Stimulated activated naive B cell treated with anti-CD40 and anti-IgM and Interleukin-4, amounts not matched to agents 10 μg/mL and 1 μg/mL and 100 μg/mL, for 72 hours (primary cell): Measurements from ENCODE around the gene RPGRIP1.
"Not testable (repeated sequence)": the region's sequence is repeated elsewhere in the genome, so short reads cannot be mapped to it uniquely, and the experiment has no call there.

Experiments
- ATAC-seq, 2 donors: fragments of 150-1000 bp; cut with Tn5 transposase; replicated peaks; 2 replicates each; pipeline ENCODE4 v1.10.0; 2021; ENCODE audit warnings: moderate library complexity in 1 of 2
- DNase-seq: peaks from one replicate; pipeline ENCODE4 v3.0.0; 2021
- H3K27ac Mint-ChIP-seq: one replicate; pipeline ENCODE4 v1.8.0; 2022; ENCODE audit warnings: mild to moderate bottlenecking, mixed read lengths
- H3K27me3 Mint-ChIP-seq, 2 donors: one replicate each; pipeline ENCODE4 v1.8.0; 2022; ENCODE audit warnings: mixed read lengths in 2 of 2
- H3K36me3 Mint-ChIP-seq, 2 donors: one replicate each; pipeline ENCODE4 v1.8.0; 2022; ENCODE audit warnings: mixed read lengths in 2 of 2, mild to moderate bottlenecking in 1 of 2
- H3K4me1 Mint-ChIP-seq, 2 donors: one replicate each; pipeline ENCODE4 v1.8.0; 2022; ENCODE audit warnings: mixed read lengths in 2 of 2, mild to moderate bottlenecking in 1 of 2
- H3K4me3 Mint-ChIP-seq, 2 donors: one replicate each; pipeline ENCODE4 v1.8.0; 2022; ENCODE audit warnings: mild to moderate bottlenecking in 2 of 2, mixed read lengths in 2 of 2, moderate library complexity in 1 of 2
- H3K9me3 Mint-ChIP-seq, 2 donors: one replicate each; pipeline ENCODE4 v1.8.0; 2022; ENCODE audit warnings: mixed read lengths in 2 of 2, mild to moderate bottlenecking in 1 of 2

RPGRIP1 gene

GRCh38 chr14:21252149-21252548 lies 27.7 kb upstream of the RPGRIP1 start:
- peak overlapping the region; percentile 75 for H3K27ac Mint-ChIP-seq
- H3K9me3 Mint-ChIP-seq = no peaks in the 10 kb centered on the region
- H3K36me3 Mint-ChIP-seq = peaks cover 36 to 67% of the 10 kb centered on the region in 2 donors
- peaks cover 22 to 56% of the 10 kb centered on the region in 2 donors for H3K4me1 Mint-ChIP-seq
- DNase-seq (no peak), ATAC-seq (no peak)
- peak overlapping the region in 1 of 2 donors; percentile 37 for H3K4me3 Mint-ChIP-seq
- no peaks in the 10 kb centered on the region for H3K27me3 Mint-ChIP-seq

- Mint-ChIP-seq H3K36me3 (peaks cover 42 to 61% of the 10 kb centered on the region in 2 donors), H3K27me3 (no peaks in the 10 kb centered on the region), H3K27ac (peak overlapping the region; percentile 90), H3K4me1 (peaks cover 30 to 70% of the 10 kb centered on the region in 2 donors), H3K4me3 (peak overlapping the region; percentile 23 to 59), H3K9me3 (no peaks in the 10 kb centered on the region)
- ATAC-seq (peak; percentile 36 to 54), DNase-seq (no peak)
These were observed 24.3 kb upstream of the RPGRIP1 start for GRCh38 chr14:21255385-21256101.

GRCh38 chr14:21256102-21256447 lies 23.8 kb upstream of the RPGRIP1 start:
- Mint-ChIP-seq H3K4me3 (peak overlapping the region; percentile 23 to 59), H3K27ac (peak overlapping the region; percentile 90), H3K4me1 (peaks cover 30 to 65% of the 10 kb centered on the region in 2 donors), H3K36me3 (peaks cover 38 to 57% of the 10 kb centered on the region in 2 donors)
- not testable (repeated sequence) for ATAC-seq, H3K27me3 Mint-ChIP-seq, DNase-seq, H3K9me3 Mint-ChIP-seq

- Mint-ChIP-seq H3K27me3 (no peaks in the 10 kb centered on the region), H3K9me3 (no peaks in the 10 kb centered on the region), H3K36me3 (peaks cover 35 to 57% of the 10 kb centered on the region in 2 donors), H3K4me1 (peaks cover 35 to 66% of the 10 kb centered on the region in 2 donors), H3K4me3 (peak overlapping the region; percentile 52 to 66), H3K27ac (peak overlapping the region; percentile 42)
- ATAC-seq (no peak), DNase-seq (no peak)
These were observed 23.1 kb upstream of the RPGRIP1 start for GRCh38 chr14:21256539-21257393.

GRCh38 chr14:21257394-21257909 lies 22.4 kb upstream of the RPGRIP1 start:
- H3K27ac Mint-ChIP-seq = peak overlapping the region; percentile 76
- H3K9me3 Mint-ChIP-seq = no peaks in the 10 kb centered on the region
- peaks cover 34 to 56% of the 10 kb centered on the region in 2 donors for H3K36me3 Mint-ChIP-seq

GRCh38 chr14:21258005-21258888 lies 21.6 kb upstream of the RPGRIP1 start:
- Mint-ChIP-seq H3K9me3 (no peaks in the 10 kb centered on the region), H3K27ac (no peak overlapping the region), H3K4me3 (peak overlapping the region; percentile 52 to 60), H3K27me3 (no peaks in the 10 kb centered on the region), H3K36me3 (peaks cover 38 to 64% of the 10 kb centered on the region in 2 donors), H3K4me1 (peaks cover 42 to 73% of the 10 kb centered on the region in 2 donors)
- no peak for DNase-seq
- ATAC-seq = no peak

More at GRCh38 chr14:21257394-21257909, 22.4 kb upstream of the RPGRIP1 start:
- Mint-ChIP-seq H3K4me3 (peak overlapping the region; percentile 52 to 66), H3K27me3 (no peaks in the 10 kb centered on the region), H3K4me1 (peaks cover 36 to 67% of the 10 kb centered on the region in 2 donors)
- ATAC-seq = peak in 1 of 2 donors; percentile 39
- DNase-seq = no peak

- no peak for DNase-seq
- no peaks in the 10 kb centered on the region for H3K27me3 Mint-ChIP-seq
- H3K27ac Mint-ChIP-seq = peak overlapping the region; percentile 27
- no peaks in the 10 kb centered on the region for H3K9me3 Mint-ChIP-seq
- H3K36me3 Mint-ChIP-seq = peaks cover 42 to 73% of the 10 kb centered on the region in 2 donors
- no peak for ATAC-seq
- H3K4me3 Mint-ChIP-seq = peak overlapping the region; percentile 24 to 60
- peaks cover 47 to 82% of the 10 kb centered on the region in 2 donors for H3K4me1 Mint-ChIP-seq
These were observed 20.7 kb upstream of the RPGRIP1 start for GRCh38 chr14:21258889-21259787.

- Mint-ChIP-seq H3K9me3 (no peaks in the 10 kb centered on the region), H3K4me3 (peak overlapping the region; percentile 47 to 97), H3K4me1 (peaks cover 43 to 79% of the 10 kb centered on the region in 2 donors), H3K36me3 (peaks cover 47 to 79% of the 10 kb centered on the region in 2 donors), H3K27ac (peak overlapping the region; percentile 100), H3K27me3 (no peaks in the 10 kb centered on the region)
- no peak for DNase-seq
- no peak for ATAC-seq
These were observed 18.1 kb upstream of the RPGRIP1 start for GRCh38 chr14:21261824-21262223.

- H3K27ac Mint-ChIP-seq = peak overlapping the region; percentile 100
- H3K4me3 Mint-ChIP-seq = peak overlapping the region; percentile 85 to 97
- no peaks in the 10 kb centered on the region for H3K9me3 Mint-ChIP-seq
- DNase-seq = no peak
- ATAC-seq = no peak
- peaks cover 46 to 78% of the 10 kb centered on the region in 2 donors for H3K36me3 Mint-ChIP-seq
- no peaks in the 10 kb centered on the region for H3K27me3 Mint-ChIP-seq
- H3K4me1 Mint-ChIP-seq = peaks cover 41 to 77% of the 10 kb centered on the region in 2 donors
These were observed 17.5 kb upstream of the RPGRIP1 start for GRCh38 chr14:21262410-21262809.

- Mint-ChIP-seq H3K27ac (peak overlapping the region; percentile 100), H3K36me3 (peaks cover 54 to 83% of the 10 kb centered on the region in 2 donors), H3K4me1 (peaks cover 37 to 70% of the 10 kb centered on the region in 2 donors), H3K4me3 (peak overlapping the region; percentile 85 to 97), H3K27me3 (no peaks in the 10 kb centered on the region), H3K9me3 (no peaks in the 10 kb centered on the region)
- ATAC-seq = peak; percentile 41 to 54
- DNase-seq = no peak
These were observed 16.4 kb upstream of the RPGRIP1 start for GRCh38 chr14:21263284-21264024.

- H3K27me3 Mint-ChIP-seq = no peaks in the 10 kb centered on the region
- DNase-seq (no peak), ATAC-seq (peak; percentile 88 to 89)
- H3K9me3 Mint-ChIP-seq = no peaks in the 10 kb centered on the region
- H3K36me3 Mint-ChIP-seq = peaks cover 54 to 78% of the 10 kb centered on the region in 2 donors
- peak overlapping the region; percentile 100 for H3K27ac Mint-ChIP-seq
- H3K4me3 Mint-ChIP-seq = peak overlapping the region; percentile 85 to 97
- H3K4me1 Mint-ChIP-seq = peaks cover 31 to 65% of the 10 kb centered on the region in 2 donors
These were observed 15.7 kb upstream of the RPGRIP1 start for GRCh38 chr14:21264025-21264801.

- no peak for ATAC-seq
- Mint-ChIP-seq H3K4me1 (peaks cover 21 to 59% of the 10 kb centered on the region in 2 donors), H3K9me3 (no peaks in the 10 kb centered on the region), H3K27ac (peak overlapping the region; percentile 100), H3K4me3 (peak overlapping the region; percentile 97 to 98), H3K27me3 (no peaks in the 10 kb centered on the region), H3K36me3 (peaks cover 45 to 62% of the 10 kb centered on the region in 2 donors)
- no peak for DNase-seq
These were observed 12.4 kb upstream of the RPGRIP1 start for GRCh38 chr14:21267431-21267845.
